GM12892 (cell line): ENCODE measurements around the gene TCOF1.

Experiments
- POLR2A ChIP-seq: IDR thresholded peaks from 2 replicates; pipeline ENCODE4 v1.6.1; 2011; ENCODE audit warnings: low read depth, low read length, control low read depth
- TAF1 ChIP-seq: IDR thresholded peaks from 2 replicates; pipeline ENCODE4 v1.6.1; 2011; ENCODE audit warnings: low read depth, mild to moderate bottlenecking, control low read depth, low read length, borderline replicate concordance

DNA sequence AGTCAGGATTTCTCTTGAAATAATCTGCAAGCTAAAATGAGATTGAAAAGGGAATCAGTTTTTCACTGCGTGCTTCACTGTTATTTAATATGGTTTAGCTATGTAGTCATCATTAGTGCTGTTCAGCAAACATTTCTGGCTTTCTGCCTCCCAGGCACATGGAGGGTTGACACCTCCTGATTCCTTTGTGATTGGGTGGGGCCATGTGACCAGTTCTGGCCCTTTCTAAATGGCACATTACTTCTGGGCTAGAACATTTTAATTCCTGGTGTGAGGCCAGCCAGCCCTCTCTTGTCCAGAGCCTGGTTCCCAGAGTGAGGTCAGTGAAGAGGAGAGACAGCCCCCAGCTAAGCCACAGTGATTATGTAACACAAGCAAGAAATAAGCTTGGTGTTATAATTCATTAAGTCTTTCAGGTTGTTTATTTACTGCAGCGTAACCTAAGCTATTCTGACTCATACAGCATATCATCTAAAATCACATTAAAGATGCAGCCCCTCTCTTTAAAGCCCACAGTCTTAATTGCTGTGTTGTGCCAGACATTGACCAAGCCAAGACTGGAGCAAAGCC, 37.4 kb upstream of the TCOF1 start:
- TF ChIP-seq POLR2A = no peak
- TF ChIP-seq TAF1 = no peak
